NCI-H69 (cell line): ENCODE data around the gene SDHD.
"Not testable (repeated sequence)": the region's sequence is repeated elsewhere in the genome, so short reads cannot be mapped to it uniquely, and the experiment has no call there.

Experiments used
- DNase-seq: peaks from one replicate; lab custom pipeline; 2025; lab: John Stamatoyannopoulos, UW

The SDHD gene

DNA sequence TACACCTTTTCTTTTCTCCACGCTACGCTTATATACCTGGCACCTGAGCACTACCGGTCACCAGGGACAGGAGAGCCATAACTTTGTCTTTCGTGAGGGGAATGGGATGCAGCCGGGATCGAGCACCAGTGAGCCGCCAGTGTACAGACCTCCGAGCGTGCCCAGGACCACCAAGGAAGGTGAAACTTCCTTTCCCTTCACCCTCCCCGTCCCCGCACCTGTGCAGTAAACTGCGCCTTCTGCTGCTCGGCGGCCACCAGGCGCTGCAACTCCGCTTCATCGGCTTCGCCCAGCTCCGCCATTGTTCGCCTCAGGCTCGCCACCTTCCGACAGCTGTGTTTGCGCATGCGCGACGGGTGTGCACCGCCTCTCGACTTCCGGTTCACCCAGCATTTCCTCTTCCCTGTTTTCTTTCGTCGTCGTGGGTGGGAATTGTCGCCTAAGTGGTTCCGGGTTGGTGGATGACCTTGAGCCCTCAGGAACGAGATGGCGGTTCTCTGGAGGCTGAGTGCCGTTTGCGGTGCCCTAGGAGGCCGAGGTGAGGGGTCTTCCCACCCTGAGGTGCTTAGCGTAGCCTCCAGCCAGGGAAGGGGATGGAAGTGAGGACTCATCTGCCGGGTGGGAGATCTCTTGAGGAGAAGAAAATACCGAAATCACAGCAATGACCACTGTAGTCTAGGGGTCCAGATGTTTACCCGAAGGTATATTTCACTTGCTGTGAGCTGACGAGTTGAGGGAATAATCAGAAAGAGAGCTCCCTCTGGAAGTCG, at the start of gene SDHD, which contains the start of gene TIMM8B:
Gene SDHD (plus strand): TSS at position 452 of the 770 bp plus-strand sequence. CDS start 35 bp downstream, at position 487.
Gene TIMM8B (minus strand): TSS at position 335 of the 770 bp plus-strand sequence. CDS start 33 bp downstream, at position 302.
- peak; percentile 99 for DNase-seq

DNA sequence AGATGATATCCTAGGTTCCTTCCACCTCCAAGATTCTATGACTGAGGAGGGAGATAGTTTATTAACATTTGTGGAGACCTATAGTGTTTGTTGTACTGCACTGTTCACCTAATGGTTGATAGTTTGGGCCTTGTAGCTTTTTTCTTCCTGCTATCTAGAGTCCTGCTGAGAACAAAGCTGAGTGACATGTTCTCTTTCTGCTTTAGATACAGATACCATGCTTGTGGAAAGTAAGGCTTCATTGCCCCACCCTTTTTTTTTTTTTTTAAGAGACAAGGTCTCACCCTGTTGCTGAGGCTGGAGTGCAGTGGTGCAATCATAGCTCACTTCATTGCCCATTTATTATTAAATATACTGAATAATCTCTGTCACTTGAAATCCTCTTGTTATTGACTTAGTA, 49.1 kb upstream of the SDHD start:
- no peak for DNase-seq

DNA sequence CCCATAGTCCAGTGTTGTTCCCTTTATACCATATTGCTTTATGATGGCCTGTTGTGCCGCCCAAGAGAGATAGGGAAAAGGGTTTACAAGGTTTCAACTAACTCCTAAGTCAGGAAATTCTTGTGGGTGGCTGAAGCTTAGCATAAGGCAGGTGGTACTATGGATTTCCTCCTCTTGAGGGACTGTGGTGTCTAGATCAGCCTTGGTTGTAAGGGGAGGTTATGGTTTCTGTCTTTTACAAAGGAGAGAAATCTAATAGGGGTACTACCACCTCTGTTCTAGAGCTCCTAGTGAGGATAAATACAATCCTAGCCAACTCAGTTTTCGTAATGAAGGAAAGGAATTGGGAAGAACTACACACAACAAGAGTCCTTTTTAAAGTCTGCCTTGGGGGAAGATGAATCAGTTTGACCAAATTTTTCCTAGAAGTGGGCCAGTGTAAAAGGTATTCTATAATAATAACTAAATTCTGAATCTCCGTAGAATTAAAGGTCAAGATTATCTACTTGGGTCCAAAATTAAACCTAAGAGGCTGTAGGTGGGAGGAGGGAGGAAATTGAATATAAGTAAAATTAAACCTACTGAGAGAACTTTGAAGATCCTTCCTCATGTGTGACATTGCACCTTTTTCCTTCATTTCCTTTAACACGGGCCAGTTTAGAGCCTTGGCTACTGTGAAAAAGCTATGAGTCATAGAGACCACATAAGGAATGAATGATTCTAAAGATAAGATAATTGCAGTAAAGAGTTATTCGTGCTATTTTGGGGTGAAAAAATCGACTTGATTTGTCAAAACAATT, 44.3 kb upstream of the SDHD start:
- DNase-seq, result no peak

DNA sequence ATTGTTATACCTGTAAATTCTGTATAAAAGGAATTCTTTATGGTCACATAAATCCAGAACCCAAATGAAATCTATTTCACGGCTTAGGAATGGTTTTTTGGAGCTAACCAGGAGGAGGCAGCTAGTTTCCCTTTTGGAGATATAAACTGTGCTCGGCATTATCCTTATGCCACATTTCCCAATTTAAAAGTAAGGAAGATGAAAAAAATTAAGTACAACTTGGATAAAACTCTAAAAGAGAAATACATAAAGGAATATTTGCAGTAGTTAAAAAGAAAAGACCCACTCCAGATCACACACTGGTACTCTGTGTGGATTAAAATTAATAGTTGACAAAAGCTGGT, 43.7 kb upstream of the SDHD start:
- no peak for DNase-seq

DNA sequence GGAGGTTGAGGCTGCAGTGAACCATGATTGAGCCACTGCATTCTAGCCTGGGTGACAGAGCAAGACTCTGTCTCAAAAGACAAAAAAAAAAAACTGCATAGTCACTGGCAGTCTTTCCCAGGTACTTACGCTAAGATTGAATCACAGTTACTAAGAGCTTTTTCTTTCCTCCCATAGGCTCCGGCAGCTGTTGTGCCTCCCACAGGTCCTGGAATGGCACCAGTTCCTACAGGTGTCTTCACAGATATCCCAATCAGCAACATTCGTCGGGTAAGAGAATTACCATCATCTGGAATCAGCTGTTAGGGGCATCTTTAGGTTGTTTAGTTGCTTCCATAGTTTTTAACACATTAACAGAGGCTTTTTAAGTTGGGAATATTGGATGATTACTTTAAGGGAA, 41.7 kb upstream of the SDHD start:
- DNase-seq, result no peak

DNA sequence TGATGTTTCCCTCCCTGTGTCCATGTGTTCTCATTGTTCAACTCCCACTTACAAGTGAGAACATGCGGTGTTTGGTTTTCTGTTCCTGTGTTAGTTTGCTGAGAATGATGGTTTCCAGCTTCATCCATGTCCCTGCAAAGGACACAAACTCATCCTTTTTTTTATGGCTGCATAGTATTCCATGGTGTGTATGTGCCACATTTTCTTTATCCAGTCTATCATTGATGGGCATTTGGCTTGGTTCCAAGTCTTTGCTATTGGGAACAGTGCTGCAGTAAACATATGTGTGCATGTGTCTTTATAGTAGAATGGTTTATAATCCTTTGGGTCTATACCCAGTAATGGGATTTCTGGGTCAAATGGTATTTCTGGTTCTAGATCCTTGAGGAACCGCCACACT, 40.0 kb upstream of the SDHD start:
- DNase-seq, result not testable (repeated sequence)

DNA sequence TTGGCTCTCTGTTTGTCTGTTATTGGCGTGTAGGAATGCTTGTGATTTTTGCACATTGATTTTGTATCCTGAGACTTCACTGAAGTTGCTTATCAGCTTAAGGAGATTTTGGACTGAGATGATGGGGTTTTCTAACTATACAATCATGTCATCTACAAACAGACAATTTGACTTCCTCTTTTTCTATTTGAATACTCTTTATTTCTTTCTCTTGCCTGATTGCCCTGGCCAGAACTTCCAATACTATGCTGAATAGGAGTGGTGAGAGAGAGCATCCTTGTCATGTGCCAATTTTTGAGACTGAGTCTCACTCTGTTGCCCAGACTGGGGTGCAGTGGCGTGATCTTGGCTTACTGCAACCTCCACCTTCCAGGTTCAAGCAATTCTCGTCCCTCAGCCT, 38.4 kb upstream of the SDHD start:
- DNase-seq, result not testable (repeated sequence)

DNA sequence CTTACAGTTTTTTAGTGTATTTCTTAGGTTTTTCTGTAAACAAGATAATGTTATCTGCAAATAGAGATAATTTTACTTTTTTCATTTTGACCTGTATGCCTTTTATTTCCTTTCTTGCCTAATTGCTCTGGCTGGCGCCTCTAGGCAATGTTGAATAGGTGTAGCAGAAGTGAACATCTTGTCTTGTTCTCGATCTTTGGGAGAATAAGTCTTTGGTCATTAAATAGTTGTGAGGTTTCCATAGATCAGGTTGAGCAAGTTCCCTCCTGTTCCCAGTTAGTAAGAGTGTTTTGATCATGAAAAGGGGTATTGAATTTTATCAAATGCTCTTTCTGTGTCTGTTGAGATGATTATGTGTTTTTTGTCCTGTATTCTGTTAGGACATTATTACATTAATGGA, 36.9 kb upstream of the SDHD start:
- no peak for DNase-seq

DNA sequence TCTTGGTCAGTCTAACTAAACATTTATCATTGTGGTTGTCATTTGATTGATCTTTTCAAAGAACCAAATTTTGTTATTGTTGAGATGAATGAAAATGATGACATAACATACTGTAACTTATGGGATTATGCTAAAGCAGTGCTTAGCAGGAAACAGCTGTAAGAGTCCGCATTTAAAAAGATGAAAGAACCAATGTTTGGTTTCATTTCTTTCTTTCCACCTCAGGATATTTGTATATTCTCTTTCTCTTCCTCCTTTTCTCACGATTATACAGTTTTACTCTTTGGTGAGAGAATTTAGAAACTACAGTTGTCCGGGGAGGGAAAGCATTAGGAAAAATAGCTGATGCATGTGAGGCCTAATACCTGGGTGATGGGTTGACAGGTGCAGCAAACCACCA, 36.0 kb upstream of the SDHD start:
- DNase-seq, result no peak

DNA sequence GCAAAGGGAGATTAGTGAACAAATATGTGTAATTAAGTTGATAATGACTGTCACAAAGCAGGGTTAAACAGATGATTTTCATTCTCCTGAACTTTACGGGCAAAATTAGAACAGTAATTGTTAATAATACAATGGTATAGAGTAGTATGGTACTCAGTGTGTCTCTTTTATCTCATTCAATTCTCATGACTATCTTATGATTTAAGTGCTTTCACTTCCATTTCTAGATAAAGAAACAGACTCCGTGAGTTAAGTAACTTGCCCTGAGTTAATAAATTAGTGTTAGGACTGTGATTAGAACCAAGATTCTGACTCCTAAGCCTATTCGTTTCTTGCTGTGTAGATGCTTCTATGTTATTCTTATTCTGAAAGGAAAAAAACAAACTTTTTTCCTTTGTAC, 34.9 kb upstream of the SDHD start:
- no peak for DNase-seq

DNA sequence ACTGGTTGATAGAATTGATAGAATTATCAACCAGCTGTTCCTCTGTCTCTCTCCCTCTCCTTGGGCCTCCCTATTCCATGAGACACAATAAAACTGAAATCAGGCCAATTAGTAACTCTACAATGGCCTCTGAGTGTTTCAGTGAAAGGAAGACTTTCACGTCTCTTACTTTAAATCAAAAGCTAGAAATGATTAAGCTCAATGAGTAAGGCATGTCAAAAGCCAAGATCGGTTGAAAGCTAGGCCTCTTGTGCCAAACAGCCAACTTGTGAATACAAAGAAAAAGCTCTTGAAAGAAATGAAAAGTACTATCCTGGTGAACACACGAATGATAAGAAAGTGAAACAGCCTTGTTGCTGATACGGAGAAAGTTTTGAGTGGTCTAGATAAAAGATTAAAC, 29.5 kb upstream of the SDHD start:
- DNase-seq, result no peak

DNA sequence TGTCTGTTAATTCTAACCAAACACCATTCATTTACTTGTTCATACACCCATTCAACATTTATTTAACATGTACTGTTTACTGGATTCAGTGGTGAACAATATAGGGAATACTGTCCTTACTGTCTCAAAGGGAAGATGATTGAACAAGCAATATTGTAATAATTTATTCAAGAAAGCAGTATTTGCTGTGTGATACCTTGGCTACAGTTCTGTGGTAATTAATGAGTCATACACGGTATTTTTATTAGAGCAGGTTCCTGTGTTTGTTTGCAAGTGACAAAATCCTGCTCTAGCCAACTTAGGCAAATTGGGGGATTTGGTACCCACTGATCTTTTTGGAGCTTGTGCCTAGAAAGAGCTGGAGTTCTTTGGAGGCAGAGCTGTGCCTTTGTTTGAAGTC, 28.6 kb upstream of the SDHD start:
- DNase-seq, result no peak

DNA sequence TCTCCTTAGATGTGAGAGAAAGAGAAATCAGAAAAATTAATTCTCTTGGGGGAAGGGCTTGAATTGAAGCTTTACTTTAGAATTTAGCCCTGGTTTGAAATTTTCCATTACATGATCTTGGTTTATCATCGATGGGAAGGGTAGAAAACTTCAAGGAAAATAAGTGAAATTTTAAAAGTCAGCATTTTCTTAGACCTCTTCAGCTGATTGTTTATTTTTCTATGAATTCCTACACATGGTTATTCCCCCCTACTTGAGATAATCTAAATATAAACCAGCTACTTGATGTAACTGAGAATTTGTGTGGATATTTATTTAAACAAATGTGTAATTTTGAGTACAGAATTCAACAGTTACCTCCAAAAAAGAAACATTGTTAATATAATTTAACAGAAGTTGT, 23.8 kb upstream of the SDHD start:
- DNase-seq, result no peak

DNA sequence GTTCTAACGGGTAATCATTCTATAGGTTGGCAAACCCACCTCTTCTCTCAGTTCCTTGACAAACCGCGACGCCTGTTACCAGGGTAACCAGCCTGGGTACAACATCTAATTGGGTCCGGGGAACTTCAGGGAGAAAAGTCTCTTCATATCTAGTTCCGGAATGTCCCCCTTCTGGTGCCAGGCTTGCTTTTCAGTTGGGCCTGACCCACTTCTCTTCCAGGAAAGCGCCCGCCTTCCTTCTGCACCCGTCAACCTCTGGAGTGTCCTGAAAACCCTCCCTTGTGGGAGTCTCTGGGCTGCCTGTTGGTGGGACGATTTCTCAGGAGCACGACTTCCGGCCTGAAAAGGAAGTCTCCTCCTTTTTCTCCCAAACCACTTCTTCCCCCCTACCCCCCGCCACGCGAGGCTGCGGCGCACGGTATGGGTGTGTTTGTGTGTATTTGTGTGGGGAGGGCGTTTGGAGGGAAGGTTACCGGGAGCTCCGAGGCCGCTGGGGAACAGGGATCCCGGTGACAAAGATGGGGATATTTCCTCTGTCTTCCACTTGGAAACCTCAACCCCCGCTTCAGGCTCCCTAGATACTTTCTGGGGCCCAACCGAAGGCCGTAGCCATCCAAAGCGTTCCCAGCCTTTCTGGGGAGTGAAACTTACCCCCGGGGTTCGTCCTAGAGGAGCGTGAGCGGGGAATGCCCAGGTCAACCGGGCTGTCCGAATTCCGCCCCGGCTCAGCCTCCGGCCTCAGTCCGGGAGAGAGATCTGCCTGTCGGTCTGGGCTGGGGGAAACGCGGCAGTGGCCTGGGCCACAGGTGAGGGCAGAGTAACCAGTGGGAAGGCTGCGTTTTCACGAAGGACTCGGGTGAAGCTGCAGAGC, 12.5 kb upstream of the SDHD start, which contains the start of the genes NKAPD1 and PIH1D2:
Gene NKAPD1 (plus strand): TSS at position 359 of the 871 bp plus-strand sequence. CDS start 1,276 bp downstream, outside the sequence.
Gene PIH1D2 (minus strand): TSS at position 77 of the 871 bp plus-strand sequence. CDS start 843 bp downstream, outside the sequence.
- DNase-seq, result peak; percentile 95

DNA sequence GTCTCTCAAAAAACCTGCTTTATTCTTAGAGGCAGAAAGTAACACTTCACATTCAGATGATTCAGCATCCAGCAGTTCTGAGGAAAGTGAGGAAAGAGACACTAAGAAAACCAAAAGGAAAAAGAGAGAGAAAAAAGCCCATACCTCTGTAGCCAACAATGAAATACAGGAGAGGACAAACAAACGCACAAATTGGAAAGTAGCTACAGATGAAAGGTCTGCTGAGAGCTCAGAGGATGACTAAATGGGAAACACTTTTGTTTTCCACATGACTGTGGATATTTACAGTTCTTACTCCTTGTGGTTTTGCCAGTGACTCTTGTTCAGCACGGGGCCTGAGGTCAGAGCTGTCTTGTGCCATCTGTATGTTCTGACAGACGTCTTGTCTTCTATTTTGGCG, 3.9 kb upstream of the SDHD start:
- DNase-seq, result no peak

DNA sequence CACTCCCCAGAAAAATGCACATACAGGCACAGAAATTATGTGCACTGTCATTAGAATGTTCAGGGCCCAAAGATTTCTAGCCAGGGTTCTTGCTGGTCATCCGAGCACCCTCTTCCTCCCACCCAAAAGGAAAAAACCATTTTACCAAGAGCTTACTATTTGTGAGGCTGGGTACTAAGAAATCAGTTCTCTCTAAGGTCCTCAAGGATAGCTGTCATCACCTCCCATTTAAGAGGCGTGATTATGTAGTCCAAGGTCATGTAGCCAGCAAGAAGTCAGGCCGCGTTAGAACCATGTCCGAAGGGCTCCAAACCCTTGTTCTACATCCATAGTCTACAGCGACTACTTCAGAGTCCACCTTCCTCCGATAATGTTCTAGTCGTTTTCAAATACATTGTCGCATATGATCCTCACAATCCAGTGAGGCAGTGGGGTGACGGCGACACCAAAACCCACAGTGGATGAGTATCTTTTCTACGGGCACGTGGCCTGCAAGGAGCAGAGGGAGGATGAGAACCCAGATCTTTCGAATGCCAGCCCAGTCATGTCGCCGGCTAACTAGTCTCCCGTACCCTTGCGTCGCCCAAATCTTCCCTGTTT, 751 bp upstream of the SDHD start:
- peak; percentile 64 for DNase-seq

DNA sequence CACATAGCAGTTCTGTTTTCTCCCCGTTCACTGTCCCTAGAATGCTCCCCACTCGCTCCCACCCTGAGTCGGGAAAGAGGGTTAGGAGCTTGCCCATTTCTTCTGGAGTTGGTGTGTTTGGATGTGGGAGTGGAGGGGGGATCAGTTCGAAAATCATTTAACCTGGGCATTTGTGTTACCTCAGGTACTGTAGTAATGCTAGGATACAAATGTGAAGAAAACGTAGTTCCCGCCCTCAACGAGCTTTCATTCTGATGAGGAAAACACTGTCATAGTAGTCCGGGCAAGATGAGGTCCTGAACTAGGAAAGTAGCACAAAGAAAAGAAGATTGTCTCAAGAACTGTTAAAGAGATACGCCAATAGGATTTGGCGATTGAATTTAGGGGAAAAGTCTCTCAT, 539 bp downstream of the SDHD start:
- DNase-seq, result peak; percentile 42

DNA sequence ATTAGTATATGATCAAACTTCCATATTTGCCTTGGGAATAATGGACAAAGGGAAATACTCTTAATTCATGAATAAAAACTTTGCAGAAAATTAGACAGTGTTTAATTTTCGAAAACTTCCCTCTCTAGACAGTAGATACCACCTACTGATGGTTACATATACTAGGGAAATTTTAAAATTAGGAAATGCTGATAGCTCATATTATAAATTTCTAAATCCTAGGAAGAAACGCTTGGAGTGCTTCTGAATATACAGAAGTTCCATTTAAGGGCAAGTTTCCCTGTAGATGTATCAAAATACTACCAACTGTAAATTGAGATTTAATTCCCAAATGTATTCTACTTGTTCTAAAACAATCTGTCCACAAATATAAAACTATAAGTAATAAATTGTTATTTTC, 8.6 kb downstream of the SDHD start:
- not testable (repeated sequence) for DNase-seq

DNA sequence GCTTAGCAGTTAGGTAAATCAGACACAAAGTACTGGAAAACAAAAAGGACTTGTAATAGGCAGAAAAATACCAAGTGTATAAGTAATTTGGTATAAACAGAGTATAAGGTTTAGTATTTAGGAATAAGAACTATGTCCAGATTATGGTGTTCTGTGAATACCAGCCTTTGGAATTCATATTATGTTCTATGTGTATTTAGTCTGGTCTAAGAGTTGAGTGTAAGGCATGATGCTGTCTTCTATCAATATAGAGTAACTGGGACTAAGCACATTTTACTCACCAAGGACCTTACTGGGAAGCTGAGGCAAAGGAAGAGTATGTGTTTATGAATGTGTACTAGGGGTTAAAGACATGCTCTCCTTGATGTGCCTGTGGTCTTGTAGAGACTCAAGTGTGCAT, 9.5 kb downstream of the SDHD start:
- no peak for DNase-seq

DNA sequence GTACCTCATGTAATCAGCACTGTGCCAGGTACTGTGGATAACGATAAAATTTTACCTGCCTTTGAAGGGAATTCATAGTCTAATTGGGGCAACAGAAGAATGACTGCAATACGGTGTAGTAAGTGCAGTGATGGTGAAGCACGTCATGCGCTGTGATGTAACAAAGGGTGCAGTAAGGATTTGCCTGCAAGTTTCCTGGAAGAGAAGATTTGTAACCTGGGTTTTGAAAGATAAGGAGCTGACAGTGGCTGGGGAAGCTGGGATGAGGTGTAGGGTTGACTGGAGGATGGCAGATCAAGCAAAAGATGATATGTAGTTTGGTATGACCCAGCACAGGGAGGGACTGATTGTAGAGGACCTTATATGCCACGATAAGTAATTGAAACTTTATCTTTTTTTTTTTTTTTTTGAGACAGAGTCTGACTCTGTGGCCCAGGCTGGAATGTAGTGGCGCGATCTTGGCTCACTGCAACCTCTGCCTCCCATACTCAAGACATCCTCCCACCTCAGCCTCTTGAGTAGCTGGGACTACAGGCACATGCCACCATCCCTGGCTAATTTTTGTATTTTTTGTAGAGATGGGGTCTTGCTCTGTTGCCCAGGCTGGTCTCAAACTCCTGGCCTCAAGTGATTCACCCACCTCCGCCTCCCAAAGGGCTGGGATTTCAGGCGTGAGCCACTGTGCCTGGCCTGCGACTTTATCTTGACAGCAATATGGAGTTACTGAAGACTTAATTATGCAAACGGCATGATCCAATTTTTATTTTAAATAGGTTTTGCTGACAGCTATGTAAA, 11.3 kb downstream of the SDHD start:
- DNase-seq, result no peak

DNA sequence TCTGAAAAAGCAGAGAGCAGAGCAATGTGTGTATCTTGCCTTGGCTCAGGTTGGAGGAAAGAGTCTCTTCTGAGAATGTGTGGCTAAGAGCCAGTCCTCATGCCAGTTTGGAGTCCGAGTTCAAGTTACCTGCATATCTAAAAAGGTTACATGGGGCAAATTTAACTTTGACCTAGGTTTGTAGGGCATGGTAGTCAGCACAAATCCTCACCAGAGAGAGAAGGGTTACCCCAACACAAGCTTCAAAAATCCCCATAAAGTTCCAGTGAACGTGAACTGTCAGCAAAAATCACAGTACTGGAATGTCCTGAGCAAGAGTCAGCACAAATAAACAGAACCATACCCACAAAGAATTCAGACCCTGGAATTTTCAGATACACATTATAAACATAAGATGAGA, 13.8 kb downstream of the SDHD start:
- DNase-seq, result no peak
